ENCODE results near the gene PRKAR1B.

DNA sequence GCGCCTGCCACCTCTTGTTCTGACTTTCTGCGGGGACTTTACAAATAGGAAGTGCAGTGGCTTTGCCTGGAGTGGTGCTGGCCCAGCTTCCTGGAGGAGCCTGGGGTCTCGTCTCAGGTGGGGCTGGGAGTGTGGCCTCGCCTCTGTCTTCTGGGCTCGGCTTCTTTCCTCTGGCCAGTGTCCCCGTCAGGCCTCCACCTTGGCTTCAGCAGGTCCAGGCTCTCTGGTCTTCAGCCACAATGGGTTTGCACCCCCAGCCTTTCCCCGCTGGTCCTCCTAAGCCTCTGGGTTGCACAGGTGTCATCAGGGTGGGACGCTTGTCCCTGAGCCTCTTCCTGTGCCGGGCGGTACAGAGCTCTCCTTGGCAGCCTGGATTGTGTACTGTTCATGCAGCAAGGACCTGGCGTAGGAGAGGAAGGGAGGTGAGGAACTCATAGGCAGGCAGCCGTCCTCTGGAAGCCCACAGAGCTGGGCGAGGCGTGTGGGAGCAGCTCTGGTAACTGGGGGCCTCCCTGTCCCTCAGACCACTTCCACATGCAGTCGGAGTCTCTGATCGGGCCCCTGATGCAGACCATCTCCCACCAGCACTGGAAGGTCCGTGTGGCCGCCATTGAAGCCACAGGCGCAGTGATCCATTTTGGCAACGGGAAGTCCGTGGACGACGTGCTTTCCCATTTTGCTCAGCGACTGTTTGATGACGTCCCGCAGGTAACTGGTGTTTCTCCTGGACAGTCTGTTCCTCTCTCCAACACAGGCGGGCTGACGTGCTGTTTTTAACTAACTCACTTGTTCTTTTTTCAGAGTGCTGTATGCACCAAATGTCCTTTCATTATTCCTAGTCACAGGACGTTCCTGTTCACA, 2.3 kb upstream of the PRKAR1B start:
- TF ChIP-seq, protein P1, sequence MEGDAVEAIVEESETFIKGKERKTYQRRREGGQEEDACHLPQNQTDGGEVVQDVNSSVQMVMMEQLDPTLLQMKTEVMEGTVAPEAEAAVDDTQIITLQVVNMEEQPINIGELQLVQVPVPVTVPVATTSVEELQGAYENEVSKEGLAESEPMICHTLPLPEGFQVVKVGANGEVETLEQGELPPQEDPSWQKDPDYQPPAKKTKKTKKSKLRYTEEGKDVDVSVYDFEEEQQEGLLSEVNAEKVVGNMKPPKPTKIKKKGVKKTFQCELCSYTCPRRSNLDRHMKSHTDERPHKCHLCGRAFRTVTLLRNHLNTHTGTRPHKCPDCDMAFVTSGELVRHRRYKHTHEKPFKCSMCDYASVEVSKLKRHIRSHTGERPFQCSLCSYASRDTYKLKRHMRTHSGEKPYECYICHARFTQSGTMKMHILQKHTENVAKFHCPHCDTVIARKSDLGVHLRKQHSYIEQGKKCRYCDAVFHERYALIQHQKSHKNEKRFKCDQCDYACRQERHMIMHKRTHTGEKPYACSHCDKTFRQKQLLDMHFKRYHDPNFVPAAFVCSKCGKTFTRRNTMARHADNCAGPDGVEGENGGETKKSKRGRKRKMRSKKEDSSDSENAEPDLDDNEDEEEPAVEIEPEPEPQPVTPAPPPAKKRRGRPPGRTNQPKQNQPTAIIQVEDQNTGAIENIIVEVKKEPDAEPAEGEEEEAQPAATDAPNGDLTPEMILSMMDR (IDR thresholded peaks at IDR 0.05 in 8 of 11, conservative IDR thresholded peaks at IDR 0.05 in 3 of 11), result no peak
- TF ChIP-seq POLR2A (IDR thresholded peaks at IDR 0.05), result no peak
